ENCODE data around the gene GALNT2.

Gene GALNT2

DNA sequence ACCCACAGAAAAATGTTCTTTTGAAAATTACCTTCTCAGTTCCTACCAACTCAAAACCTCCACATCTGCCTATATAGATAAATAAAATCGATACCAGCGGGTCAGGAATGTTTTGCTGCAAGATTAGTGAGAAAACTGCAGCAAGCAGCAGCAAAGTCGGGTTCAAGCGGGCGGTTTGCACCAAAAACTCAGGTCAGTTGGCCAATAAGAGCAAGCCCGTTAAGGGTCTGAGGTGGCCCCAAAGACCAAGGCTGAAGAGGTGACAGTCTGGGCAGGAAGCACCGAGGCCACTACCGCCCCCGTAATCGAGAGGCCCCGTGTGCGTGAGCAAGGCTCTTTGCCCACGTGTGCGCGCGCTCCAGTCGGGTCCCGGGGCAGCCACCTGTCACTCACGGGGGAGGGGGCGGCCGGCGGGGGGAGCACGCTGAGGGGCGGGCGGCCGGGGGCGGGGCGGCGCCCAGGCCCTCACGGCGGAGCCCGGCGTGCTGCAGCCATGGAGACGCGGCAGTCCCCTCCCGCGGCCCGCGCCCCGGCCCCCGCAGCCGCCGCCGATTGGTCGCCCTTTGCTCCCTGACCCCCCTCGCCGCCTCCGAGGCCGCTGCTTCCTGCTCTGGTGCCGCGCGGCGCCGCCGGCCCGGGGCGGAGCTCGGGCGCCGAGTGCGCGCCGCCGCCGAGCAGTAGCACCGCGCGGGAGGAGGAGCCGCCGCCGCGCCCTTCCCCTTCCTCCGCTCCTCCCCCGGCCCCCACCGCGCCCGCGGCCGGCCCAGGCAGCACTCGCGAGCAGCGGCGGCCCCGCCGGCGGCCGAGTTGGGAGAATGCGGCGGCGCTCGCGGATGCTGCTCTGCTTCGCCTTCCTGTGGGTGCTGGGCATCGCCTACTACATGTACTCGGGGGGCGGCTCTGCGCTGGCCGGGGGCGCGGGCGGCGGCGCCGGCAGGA, at the start of gene GALNT2:
GALNT2 (plus strand) TSS at position 773 of the 939 bp plus-strand sequence; CDS start at position 816, 43 bp downstream.
- peak; percentile 81 to 98 (median 84) for DNase-seq
- intact Hi-C loops (cut with DNase I), result loop anchor here (5.0 to 10.0 kb wide), 4 partner anchors 46 to 404 kb away; no protein-coding TSS in a partner anchor

GRCh38 chr1:230020451-230020850, 46.6 kb upstream of the GALNT2 start:
- no peak for DNase-seq

GRCh38 chr1:230022666-230023380, 44.2 kb upstream of the GALNT2 start:
- intact Hi-C loops (cut with DNase I), result no loop called here
- DNase-seq, result no peak

More at GRCh38 chr1:230020451-230020850, 46.6 kb upstream of the GALNT2 start:
- intact Hi-C loops (cut with DNase I), result no loop called here

DNA sequence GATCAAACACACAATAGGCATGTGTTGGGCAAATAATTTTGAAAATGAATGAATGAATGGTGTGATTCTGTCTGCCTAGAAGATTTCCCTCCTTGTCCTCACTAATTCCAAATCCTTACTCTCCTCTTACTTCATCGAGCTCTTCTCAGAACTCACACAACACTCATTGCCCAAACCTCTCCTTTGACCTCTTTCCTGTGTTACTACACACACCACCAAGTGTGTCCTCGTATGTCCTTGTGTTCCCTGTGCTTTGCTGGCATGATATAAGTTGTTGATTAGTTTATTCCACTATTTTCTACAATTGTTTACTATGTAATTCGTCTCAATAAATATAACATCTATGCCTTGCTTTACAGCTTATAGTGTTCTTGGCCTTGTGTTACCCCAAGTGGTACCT, 41.4 kb upstream of the GALNT2 start:
- DNase-seq, result no peak
- intact Hi-C loops (cut with DNase I), result no loop called here

- DNase-seq, result no peak
- intact Hi-C loops (cut with DNase I), result no loop called here
Observed at GRCh38 chr1:230026139-230026538, 40.9 kb upstream of the GALNT2 start.

GRCh38 chr1:230026572-230026971, 40.5 kb upstream of the GALNT2 start:
- DNase-seq, result no peak
- intact Hi-C loops (cut with DNase I), result no loop called here

- intact Hi-C loops (cut with DNase I), result no loop called here
- no peak for DNase-seq
Observed at GRCh38 chr1:230028602-230029223, 38.3 kb upstream of the GALNT2 start.

DNA sequence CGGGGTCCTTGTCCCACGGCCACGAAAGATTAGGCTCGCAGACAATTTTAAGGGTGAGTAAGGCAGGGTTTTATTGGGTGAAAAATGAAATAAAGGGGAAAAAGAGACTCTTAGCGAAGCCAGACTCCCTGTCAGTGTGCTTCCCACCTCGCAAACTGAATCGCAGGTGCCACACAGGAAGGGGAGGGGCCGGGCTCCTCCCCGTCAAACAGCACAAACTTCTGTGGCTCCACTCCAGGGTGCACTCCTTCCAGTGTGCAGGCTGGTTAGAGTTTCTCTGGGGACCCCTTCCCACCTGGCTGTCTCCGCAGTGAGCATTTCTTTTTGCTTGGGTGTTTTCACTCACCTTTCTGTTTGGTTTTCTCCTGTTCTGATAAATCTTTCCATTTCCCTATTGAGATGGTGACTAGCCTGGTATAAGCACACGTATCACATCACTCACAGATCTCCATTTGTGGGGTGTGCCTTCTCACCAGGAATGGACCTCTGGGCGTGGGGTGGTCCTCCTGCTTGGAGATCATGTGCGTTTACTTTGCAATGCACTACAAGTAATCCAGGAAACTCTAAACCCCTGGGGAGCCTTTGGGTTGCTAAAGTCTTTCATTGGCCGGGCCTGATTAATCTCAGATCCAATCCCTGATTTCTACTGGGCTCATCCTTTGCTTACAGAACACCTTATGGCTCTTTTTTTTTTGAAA, 37.6 kb upstream of the GALNT2 start:
- DNase-seq, result no peak
- intact Hi-C loops (cut with DNase I), result no loop called here

- intact Hi-C loops (cut with DNase I), result no loop called here
- no peak for DNase-seq
Observed at GRCh38 chr1:230030122-230030821, 36.8 kb upstream of the GALNT2 start.

DNA sequence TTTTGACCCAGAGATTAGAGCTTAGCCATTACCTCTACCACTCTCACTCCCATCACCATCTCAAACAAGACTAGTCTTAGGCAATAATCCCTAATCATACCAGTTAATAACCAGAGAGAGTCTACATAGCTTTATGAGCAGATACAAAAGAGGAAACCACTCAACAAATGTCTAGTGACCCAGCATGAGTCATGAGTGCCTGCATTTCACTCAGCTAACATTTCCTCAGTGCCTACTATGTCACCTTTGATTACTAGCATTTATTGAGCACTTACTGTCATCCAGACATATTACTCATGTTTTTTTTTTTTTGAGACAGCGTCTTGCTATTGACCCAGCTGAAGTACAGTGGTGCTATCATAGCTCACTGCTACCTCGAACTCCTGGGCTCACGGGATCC, 35.9 kb upstream of the GALNT2 start:
- intact Hi-C loops (cut with DNase I), result no loop called here
- no peak for DNase-seq

DNA sequence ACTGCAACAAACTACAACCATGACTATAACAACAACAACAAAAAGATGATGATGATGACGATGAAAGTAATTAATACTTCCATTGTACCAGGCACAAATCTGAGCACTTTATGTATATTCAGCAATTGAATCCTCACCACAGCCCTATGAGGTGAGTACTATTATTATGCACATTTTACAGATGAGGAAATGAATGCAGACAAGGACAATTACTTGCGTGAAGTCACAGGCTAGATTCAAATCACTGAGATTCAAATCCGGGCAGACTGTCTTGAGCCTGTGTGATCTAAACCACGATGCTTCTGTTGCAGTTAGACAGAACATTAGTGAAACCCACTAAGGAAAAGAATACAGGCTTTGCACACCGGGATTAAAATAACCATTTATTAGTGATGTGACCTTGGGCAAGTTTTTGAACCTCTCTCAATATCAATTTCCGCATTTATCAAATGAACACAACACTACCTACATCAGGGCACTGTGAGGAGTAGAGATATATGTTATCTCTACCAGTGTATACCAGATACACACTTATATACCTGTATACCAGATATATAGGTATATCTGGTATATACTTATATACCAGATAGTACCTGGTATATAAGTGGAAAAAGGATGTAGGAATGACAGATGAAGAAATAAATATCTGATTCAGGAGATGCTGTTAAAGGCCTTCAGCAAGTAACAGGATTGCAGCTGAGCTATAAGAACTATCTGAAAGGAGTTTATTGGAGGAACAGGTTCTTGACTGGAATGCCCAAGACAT, 34.3 kb upstream of the GALNT2 start:
- no peak for DNase-seq
- intact Hi-C loops (cut with DNase I), result no loop called here

- intact Hi-C loops (cut with DNase I), result no loop called here
- DNase-seq, result no peak
Observed at GRCh38 chr1:230037261-230037660, 29.8 kb upstream of the GALNT2 start.

- DNase-seq, result no peak
- intact Hi-C loops (cut with DNase I), result no loop called here
Observed at GRCh38 chr1:230040440-230040839, 26.6 kb upstream of the GALNT2 start.

DNA sequence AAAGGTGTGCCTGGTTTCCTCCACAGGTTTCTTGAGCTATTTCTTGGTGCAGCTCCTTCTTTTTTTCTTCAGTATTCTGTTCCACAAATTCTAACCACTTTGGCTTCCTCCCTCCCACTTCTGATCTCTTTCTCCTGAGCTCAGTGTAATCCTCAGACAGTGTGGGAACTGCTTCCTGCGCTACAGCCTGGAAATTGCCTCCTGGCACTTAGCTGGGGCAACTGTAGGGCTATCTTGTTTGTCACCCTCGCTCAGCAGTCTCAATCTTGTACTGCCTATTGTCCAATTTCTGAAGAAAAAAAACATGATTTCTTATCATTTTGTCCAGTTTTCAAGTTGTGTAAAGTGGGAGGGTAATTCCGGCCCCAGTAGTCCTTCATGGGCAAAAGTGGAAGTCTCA, 24.0 kb upstream of the GALNT2 start:
- DNase-seq, result no peak
- intact Hi-C loops (cut with DNase I), result no loop called here

- intact Hi-C loops (cut with DNase I), result no loop called here
- no peak for DNase-seq
Observed at GRCh38 chr1:230044729-230045128, 22.3 kb upstream of the GALNT2 start.

DNA sequence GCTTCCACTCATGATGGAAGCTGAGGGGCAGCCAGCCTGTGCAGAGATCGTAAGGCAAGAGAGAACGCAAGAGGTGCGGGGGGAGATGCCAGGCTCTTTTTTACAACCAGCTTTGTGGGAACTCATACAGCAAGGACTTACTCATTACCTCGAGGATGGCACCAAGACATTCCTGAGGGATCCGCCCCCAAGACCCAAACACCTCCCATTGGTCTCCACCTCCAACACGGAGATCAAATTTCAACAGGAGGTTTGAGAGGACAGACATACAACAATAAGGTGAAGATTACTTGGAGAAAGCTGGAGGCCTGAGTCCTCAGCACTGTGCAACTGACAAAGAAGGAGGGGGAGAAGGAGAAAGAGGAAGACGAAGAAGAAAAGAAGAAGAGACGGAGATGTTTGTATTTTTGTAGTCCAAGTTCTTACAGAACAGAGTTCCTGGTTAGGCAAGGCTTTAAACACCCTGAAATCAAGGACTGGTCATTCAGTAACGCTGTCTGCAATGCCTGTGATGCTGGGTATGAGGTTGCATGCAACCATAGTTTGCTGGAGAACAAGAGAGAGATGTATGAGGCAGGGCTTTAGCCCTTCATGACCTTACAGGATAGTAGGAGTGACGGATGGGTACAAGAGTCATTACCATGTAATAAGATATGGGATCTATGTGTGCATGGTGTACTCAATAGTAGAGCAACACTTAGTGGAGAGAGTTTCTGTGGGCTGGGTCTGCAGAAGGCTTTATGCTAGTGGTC, 19.7 kb upstream of the GALNT2 start:
- intact Hi-C loops (cut with DNase I), result no loop called here
- no peak for DNase-seq

DNA sequence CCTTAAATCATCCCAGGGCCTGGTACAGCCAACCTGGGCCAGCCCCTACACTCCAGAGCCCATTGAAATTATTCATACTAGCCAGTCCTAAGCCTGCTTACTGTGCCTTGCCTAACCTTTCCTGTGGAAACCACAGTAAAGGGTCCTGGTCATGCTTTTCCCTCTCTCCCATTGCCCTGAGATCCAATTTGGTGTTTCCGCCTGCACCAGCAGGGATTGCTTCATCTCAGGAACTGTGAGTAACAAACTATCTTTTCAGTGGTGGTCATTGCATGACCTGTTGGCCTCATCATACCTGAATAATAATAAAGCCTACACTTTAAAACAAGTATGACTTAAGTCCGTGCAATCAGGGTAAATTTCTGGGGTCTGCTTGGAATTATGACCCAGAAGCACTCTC, 18.7 kb upstream of the GALNT2 start:
- no peak for DNase-seq
- intact Hi-C loops (cut with DNase I), result no loop called here

- DNase-seq, result no peak
- intact Hi-C loops (cut with DNase I), result no loop called here
Observed at GRCh38 chr1:230048922-230049321, 18.1 kb upstream of the GALNT2 start.
